ENCODE data around the gene PGLYRP2.
"Not testable (repeated sequence)": the region's sequence is repeated elsewhere in the genome, so short reads cannot be mapped to it uniquely, and the experiment has no call there.

PGLYRP2 gene

GRCh38 chr19:15479391-15480345, at the start of gene PGLYRP2:
PGLYRP2 (minus strand) TSS chr19:15479501; CDS start chr19:15479371, 130 bp downstream.
- DNase-seq (ENCODE audit: low spot score) = no peak

GRCh38 chr19:15527705-15528104, 48.4 kb upstream of the PGLYRP2 start:
- DNase-seq (ENCODE audit: low spot score) = no peak

GRCh38 chr19:15526408-15526807, 47.1 kb upstream of the PGLYRP2 start:
- DNase-seq (ENCODE audit: low spot score) = no peak

- DNase-seq (ENCODE audit: low spot score) = no peak
Measured at GRCh38 chr19:15525291-15525690, 46.0 kb upstream of the PGLYRP2 start.

- no peak for DNase-seq (ENCODE audit: low spot score)
Measured at GRCh38 chr19:15524781-15525180, 45.5 kb upstream of the PGLYRP2 start.

GRCh38 chr19:15519433-15519976, 40.2 kb upstream of the PGLYRP2 start:
- no peak for DNase-seq (ENCODE audit: low spot score)

- DNase-seq (ENCODE audit: low spot score) = no peak
Measured at GRCh38 chr19:15517778-15518177, 38.5 kb upstream of the PGLYRP2 start.

- DNase-seq (ENCODE audit: low spot score) = no peak
Measured at GRCh38 chr19:15516363-15516762, 37.1 kb upstream of the PGLYRP2 start.

- not testable (repeated sequence) for DNase-seq (ENCODE audit: low spot score)
Measured at GRCh38 chr19:15515227-15515625, 35.9 kb upstream of the PGLYRP2 start.

- no peak for DNase-seq (ENCODE audit: low spot score)
Measured at GRCh38 chr19:15511671-15512424, 32.5 kb upstream of the PGLYRP2 start.

GRCh38 chr19:15508035-15508710, 28.9 kb upstream of the PGLYRP2 start, which contains the start of gene CYP4F22:
CYP4F22 (plus strand) TSS chr19:15508525; CDS start chr19:15525337, 16,812 bp downstream.
- DNase-seq (ENCODE audit: low spot score) = no peak

GRCh38 chr19:15507068-15508034, 28.1 kb upstream of the PGLYRP2 start:
- no peak for DNase-seq (ENCODE audit: low spot score)

- no peak for DNase-seq (ENCODE audit: low spot score)
Measured at GRCh38 chr19:15506074-15506571, 26.8 kb upstream of the PGLYRP2 start.

- DNase-seq (ENCODE audit: low spot score) = no peak
Measured at GRCh38 chr19:15502264-15502663, 23.0 kb upstream of the PGLYRP2 start.

- DNase-seq (ENCODE audit: low spot score) = no peak
Measured at GRCh38 chr19:15501596-15501995, 22.3 kb upstream of the PGLYRP2 start.

- DNase-seq (ENCODE audit: low spot score) = no peak
Measured at GRCh38 chr19:15498910-15499309, 19.6 kb upstream of the PGLYRP2 start.

GRCh38 chr19:15498156-15498858, 19.0 kb upstream of the PGLYRP2 start:
- no peak for DNase-seq (ENCODE audit: low spot score)

GRCh38 chr19:15495151-15495550, 15.8 kb upstream of the PGLYRP2 start:
- DNase-seq (ENCODE audit: low spot score) = no peak

- no peak for DNase-seq (ENCODE audit: low spot score)
Measured at GRCh38 chr19:15488489-15489226, 9.4 kb upstream of the PGLYRP2 start.
